Fibroblast of lung (primary cell): ENCODE results near the gene DDX20. TPM values are rescaled to one million over a fixed set of nuclear protein-coding genes. Genes with fewer than 3 reads are reported as not detected.

ENCODE experiments used
- DNase-seq, 2 donors: peaks; one replicate each; pipeline versions ENCODE4 v3.0.0 to v3.0.0-alpha.2; 2010; ENCODE audit warnings: low read depth in 2 of 2
- H2AFZ ChIP-seq: 2 replicates; pipeline ENCODE4 v1.5.1; 2012; ENCODE audit warnings: low read length, control low read depth, inconsistent platforms
- H3K27ac ChIP-seq: 2 replicates; pipeline ENCODE4 v1.5.1; 2011; ENCODE audit warnings: low read length, control low read depth; ENCODE audit not compliant: insufficient read depth
- H3K27me3 ChIP-seq: 2 replicates; pipeline ENCODE4 v1.5.1; 2011; ENCODE audit warnings: mild to moderate bottlenecking, low read length; ENCODE audit not compliant: control insufficient read depth, insufficient read depth
- H3K36me3 ChIP-seq: 2 replicates; pipeline ENCODE4 v1.5.1; 2011; ENCODE audit warnings: low read length; ENCODE audit not compliant: control insufficient read depth, insufficient read depth
- H3K4me1 ChIP-seq: 2 replicates; pipeline ENCODE4 v1.5.1; 2011; ENCODE audit warnings: low read length; ENCODE audit not compliant: control insufficient read depth, insufficient read depth; ENCODE audit errors: extremely low read depth
- H3K4me2 ChIP-seq: 2 replicates; pipeline ENCODE4 v1.5.1; 2011; ENCODE audit warnings: low read length, control low read depth; ENCODE audit not compliant: insufficient read depth; ENCODE audit errors: extremely low read depth
- H3K4me3 ChIP-seq, 4 experiments: fragments of 200-600 bp in 1 of 4; sonication (generic) in 1 of 4; replicated peaks in 1 of 4; 2 replicates each; pipeline ENCODE4 v1.5.1; 2011 to 2016; ENCODE audit warnings: low read length in 4 of 4, low read depth in 3 of 4, mild to moderate bottlenecking in 3 of 4, control low read depth in 2 of 4, inconsistent platforms in 1 of 4, mixed read lengths in 1 of 4; ENCODE audit not compliant: insufficient read depth in 1 of 4; ENCODE audit errors: control extremely low read depth in 1 of 4
- H3K79me2 ChIP-seq: 2 replicates; pipeline ENCODE4 v1.5.1; 2012; ENCODE audit warnings: mild to moderate bottlenecking, low read length, inconsistent platforms; ENCODE audit not compliant: control insufficient read depth, insufficient read depth
- H3K9ac ChIP-seq: 2 replicates; pipeline ENCODE4 v1.5.1; 2011; ENCODE audit warnings: mild to moderate bottlenecking, low read length, control low read depth; ENCODE audit not compliant: insufficient read depth
- H3K9me3 ChIP-seq: 2 replicates; pipeline ENCODE4 v1.5.1; 2012; ENCODE audit warnings: low read depth, low read length; ENCODE audit not compliant: control insufficient read depth, insufficient read depth
- H4K20me1 ChIP-seq: 2 replicates; pipeline ENCODE4 v1.5.1; 2011; ENCODE audit warnings: low read length; ENCODE audit not compliant: control insufficient read depth, insufficient read depth; ENCODE audit errors: extremely low read depth
- EZH2 ChIP-seq: IDR thresholded peaks from 2 replicates; pipeline ENCODE4 v1.5.1; 2012; ENCODE audit warnings: low read length, control low read depth, mild to moderate bottlenecking; ENCODE audit errors: missing control alignments
- polyA plus RNA-seq, 2 donors: library from polyadenylated mRNA; depleted of rRNA in 1 of 2; stranded (reverse) in 1 of 2; unstranded in 1 of 2; fragments of >200 nt; gene quantifications; 2 replicates each; pipeline ENCODE4 v1.2.1, GENCODE V29; 2011 to 2012; ENCODE audit warnings: missing spikeins in 1 of 2
- total RNA-seq: library from RNA; depleted of rRNA; stranded (reverse); fragments of >200 nt; gene quantifications from 2 replicates; pipeline ENCODE4 v1.2.1, GENCODE V29; 2014
- TF ChIP-seq, protein P1 (sequence below), 2 donors: IDR thresholded peaks in 1 of 2; conservative IDR thresholded peaks in 1 of 2; 1 replicate in 1 of 2; 2 replicates in 1 of 2; pipeline ENCODE4 v1.5.1; 2011 to 2012; ENCODE audit warnings: low read length in 2 of 2, control low read depth in 1 of 2, inconsistent platforms in 1 of 2, low read depth in 1 of 2, mild to moderate bottlenecking in 1 of 2

The DDX20 gene
- total and polyA plus RNA-seq, 2 donors (not counting 1 experiment from before 2014, with no cell fraction given), result 8.4 to 22.2 TPM

DNA sequence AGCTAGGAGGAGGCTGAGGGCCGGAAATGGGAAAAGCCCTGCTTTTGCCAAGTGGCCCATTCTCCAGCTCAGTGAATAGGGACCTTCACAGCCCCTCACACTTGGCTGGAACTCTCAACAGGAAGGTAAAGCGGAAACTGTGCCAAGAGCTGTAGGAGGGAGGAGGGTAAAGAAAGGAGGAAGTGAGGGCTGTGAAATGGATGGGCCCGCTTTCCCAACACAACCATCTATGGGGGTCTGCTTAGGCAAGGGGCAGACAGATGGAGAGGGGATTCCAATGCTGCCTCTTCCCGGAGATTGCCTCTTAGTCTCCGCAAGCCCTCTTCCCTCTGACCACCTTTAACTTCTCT lies 21.7 kb upstream of the DDX20 start:
- TF ChIP-seq, protein P1, sequence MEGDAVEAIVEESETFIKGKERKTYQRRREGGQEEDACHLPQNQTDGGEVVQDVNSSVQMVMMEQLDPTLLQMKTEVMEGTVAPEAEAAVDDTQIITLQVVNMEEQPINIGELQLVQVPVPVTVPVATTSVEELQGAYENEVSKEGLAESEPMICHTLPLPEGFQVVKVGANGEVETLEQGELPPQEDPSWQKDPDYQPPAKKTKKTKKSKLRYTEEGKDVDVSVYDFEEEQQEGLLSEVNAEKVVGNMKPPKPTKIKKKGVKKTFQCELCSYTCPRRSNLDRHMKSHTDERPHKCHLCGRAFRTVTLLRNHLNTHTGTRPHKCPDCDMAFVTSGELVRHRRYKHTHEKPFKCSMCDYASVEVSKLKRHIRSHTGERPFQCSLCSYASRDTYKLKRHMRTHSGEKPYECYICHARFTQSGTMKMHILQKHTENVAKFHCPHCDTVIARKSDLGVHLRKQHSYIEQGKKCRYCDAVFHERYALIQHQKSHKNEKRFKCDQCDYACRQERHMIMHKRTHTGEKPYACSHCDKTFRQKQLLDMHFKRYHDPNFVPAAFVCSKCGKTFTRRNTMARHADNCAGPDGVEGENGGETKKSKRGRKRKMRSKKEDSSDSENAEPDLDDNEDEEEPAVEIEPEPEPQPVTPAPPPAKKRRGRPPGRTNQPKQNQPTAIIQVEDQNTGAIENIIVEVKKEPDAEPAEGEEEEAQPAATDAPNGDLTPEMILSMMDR (conservative IDR thresholded peaks at IDR 0.05 in 1 of 2, IDR thresholded peaks at IDR 0.05 in 1 of 2; ENCODE audit: low read depth in 1 of 2, low read length in 2 of 2), result no peak
- no peak for TF ChIP-seq EZH2
- H3K27me3 ChIP-seq, result no peaks in the 10 kb centered on the region
- H2AFZ ChIP-seq, result no peak overlapping the region
- H3K4me2 ChIP-seq, result peak overlapping the region; percentile 37
- peak overlapping the region; percentile 51 for H3K9ac ChIP-seq
- H3K4me1 ChIP-seq, result peaks cover 37% of the 10 kb centered on the region
- H3K79me2 ChIP-seq, result peaks cover 59% of the 10 kb centered on the region
- H3K36me3 ChIP-seq, result peaks cover 2% of the 10 kb centered on the region
- DNase-seq, result no peak
- H3K9me3 ChIP-seq, result no peaks in the 10 kb centered on the region
- H3K27ac ChIP-seq, result peak overlapping the region; percentile 83
- H4K20me1 ChIP-seq, result no peaks in the 10 kb centered on the region
- no peak overlapping the region for H3K4me3 ChIP-seq

DNA sequence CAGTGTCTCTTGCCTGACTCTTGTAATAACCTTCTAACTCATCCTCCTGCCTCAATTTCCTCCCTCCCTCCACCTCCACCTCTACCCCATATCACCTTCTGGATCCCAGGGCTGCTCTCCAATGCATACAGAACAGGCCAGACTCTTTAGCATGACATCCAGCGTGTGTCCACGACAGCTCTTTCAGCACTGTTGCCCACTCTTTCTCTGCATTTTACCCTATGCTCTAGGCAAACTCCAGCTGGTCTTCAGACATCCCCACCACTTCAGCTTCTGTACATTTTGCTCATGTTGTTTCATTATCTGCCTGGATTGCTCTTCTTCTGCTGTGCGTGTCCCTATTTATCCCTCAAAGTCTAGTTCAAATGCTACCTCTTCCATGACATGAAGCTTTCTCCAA lies 21.3 kb upstream of the DDX20 start:
- H3K4me1 ChIP-seq, result peaks cover 37% of the 10 kb centered on the region
- TF ChIP-seq, protein P1 (conservative IDR thresholded peaks at IDR 0.05 in 1 of 2, IDR thresholded peaks at IDR 0.05 in 1 of 2; ENCODE audit: low read depth in 1 of 2, low read length in 2 of 2), result no peak
- TF ChIP-seq EZH2, result no peak
- no peak for DNase-seq
- H3K27me3 ChIP-seq, result no peaks in the 10 kb centered on the region
- no peaks in the 10 kb centered on the region for H3K9me3 ChIP-seq
- H3K4me3 ChIP-seq, result no peak overlapping the region
- no peak overlapping the region for H2AFZ ChIP-seq
- H3K27ac ChIP-seq, result peak overlapping the region; percentile 83
- peaks cover 57% of the 10 kb centered on the region for H3K79me2 ChIP-seq
- peak overlapping the region; percentile 13 for H3K4me2 ChIP-seq
- no peaks in the 10 kb centered on the region for H4K20me1 ChIP-seq
- H3K9ac ChIP-seq, result peak overlapping the region; percentile 51
- peaks cover 2% of the 10 kb centered on the region for H3K36me3 ChIP-seq

DNA sequence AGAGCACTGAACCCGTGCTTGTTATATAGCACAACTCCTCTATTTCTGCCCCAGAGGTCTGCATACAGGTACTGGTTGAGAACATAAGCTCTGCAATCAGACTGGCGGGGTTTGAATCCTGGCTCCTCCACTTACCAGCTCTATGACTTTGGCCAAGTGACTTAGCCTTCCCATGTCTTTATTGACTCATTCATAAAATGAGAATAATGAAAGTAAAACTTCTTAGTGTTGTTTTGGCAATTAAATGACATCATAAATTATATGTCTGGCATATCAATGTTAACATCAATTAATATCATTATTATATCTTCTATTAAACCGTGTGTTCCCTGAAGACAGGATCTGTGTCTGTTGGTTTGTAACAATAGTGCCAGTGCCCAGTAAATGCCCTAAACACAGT lies 20.8 kb upstream of the DDX20 start:
- Histone ChIP-seq H3K4me3 (no peak overlapping the region), H3K79me2 (peaks cover 55% of the 10 kb centered on the region), H3K4me1 (peaks cover 37% of the 10 kb centered on the region), H2AFZ (no peak overlapping the region), H3K36me3 (peaks cover 2% of the 10 kb centered on the region), H3K4me2 (no peak overlapping the region), H3K27me3 (no peaks in the 10 kb centered on the region), H4K20me1 (no peaks in the 10 kb centered on the region), H3K9me3 (no peaks in the 10 kb centered on the region), H3K9ac (no peak overlapping the region), H3K27ac (peak overlapping the region; percentile 83)
- DNase-seq, result no peak
- no peak for TF ChIP-seq EZH2
- TF ChIP-seq, protein P1 (conservative IDR thresholded peaks at IDR 0.05 in 1 of 2, IDR thresholded peaks at IDR 0.05 in 1 of 2; ENCODE audit: low read depth in 1 of 2, low read length in 2 of 2), result no peak
